Activated B cell treated with CpG ODN at 0.5 μM for 24 hours (primary cell): ENCODE measurements around the gene LMBR1. TPM values are rescaled to one million over a fixed set of nuclear protein-coding genes. Genes with fewer than 3 reads are reported as not detected.

Experiments
- ATAC-seq: fragments of 200-7000 bp; cut with Tn5 transposase; one replicate; pipeline ENCODE4 v1.10.0; 2021; ENCODE audit warnings: low read depth, mild to moderate bottlenecking, moderate library complexity
- CTCF ChIA-PET: fragments of 350-600 bp; sonication (Branson Sonifier 250); formaldehyde crosslinking; loops from one replicate; lab custom pipeline; 2021; ENCODE audit warnings: antibody characterized with exemption; lab: Charles Lee
- POLR2A ChIA-PET: fragments of 350-600 bp; sonication (Branson Sonifier 250); formaldehyde crosslinking; loops from one replicate; lab custom pipeline; 2021; ENCODE audit warnings: antibody characterized with exemption; lab: Charles Lee
- DNase-seq: peaks from one replicate; pipeline ENCODE4 v3.0.0; 2022
- H3K27ac Mint-ChIP-seq: one replicate; pipeline ENCODE4 v1.8.0; 2020; ENCODE audit warnings: mixed read lengths
- H3K27me3 Mint-ChIP-seq: one replicate; pipeline ENCODE4 v1.8.0; 2021; ENCODE audit warnings: mixed read lengths
- H3K36me3 Mint-ChIP-seq: one replicate; pipeline ENCODE4 v1.8.0; 2021; ENCODE audit warnings: low read depth, mixed read lengths
- H3K4me1 Mint-ChIP-seq: one replicate; pipeline ENCODE4 v1.8.0; 2021; ENCODE audit warnings: mixed read lengths
- H3K4me3 Mint-ChIP-seq: one replicate; pipeline ENCODE4 v1.8.0; 2020; ENCODE audit warnings: mild to moderate bottlenecking, mixed read lengths
- H3K9me3 Mint-ChIP-seq: one replicate; pipeline ENCODE4 v1.8.0; 2020; ENCODE audit warnings: mixed read lengths
- CTCF ChIP-seq: fragments of 200-600 bp; IDR thresholded peaks from one replicate; pipeline ENCODE4 v1.8.0; 2022; ENCODE audit warnings: antibody characterized with exemption, mild to moderate bottlenecking
- intact Hi-C: fragments of 100-400 bp; cut with micrococcal nuclease; formaldehyde crosslinking; loops from one replicate; pipeline ENCODE4 v1.15.1; 2024
- total RNA-seq: library from RNA; stranded (reverse); gene quantifications from 2 replicates; pipeline ENCODE4 v1.2.3, GENCODE V29; 2022

The LMBR1 gene
- total RNA-seq, 1 donor from 2014 or later: 67.9 TPM

DNA sequence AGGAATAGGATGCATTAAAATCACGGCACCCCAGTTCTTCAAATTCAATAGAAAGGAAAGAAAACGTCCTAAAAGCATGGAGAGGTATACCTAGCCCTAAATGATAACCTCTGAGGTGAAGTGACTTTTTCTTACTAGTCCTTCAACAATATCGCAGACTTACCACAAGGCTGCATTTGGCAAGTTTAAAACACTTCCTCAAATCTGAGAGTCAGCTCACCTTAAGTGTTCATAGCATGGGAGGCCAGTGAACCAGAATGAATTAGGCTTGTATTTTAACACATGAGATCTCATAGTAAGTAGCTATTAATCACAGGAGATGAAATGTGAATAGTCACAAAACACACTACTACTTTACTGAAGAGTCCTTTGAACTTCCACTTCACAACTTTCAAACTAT, 128.2 kb downstream of the LMBR1 start:
- no peak for DNase-seq
- no peak overlapping the region for H3K4me3 Mint-ChIP-seq
- TF ChIP-seq CTCF: no peak
- intact Hi-C loops: no loop called here
- ATAC-seq: no peak
- no peak overlapping the region for H3K27ac Mint-ChIP-seq
- peaks cover 4% of the 10 kb centered on the region for H3K4me1 Mint-ChIP-seq
- ChIA-PET POLR2A (no interaction called here), CTCF (no interaction called here)
- H3K27me3 Mint-ChIP-seq: no peaks in the 10 kb centered on the region
- peaks cover 7% of the 10 kb centered on the region for H3K9me3 Mint-ChIP-seq
- peaks cover 38% of the 10 kb centered on the region for H3K36me3 Mint-ChIP-seq

GRCh38 chr7:156764016-156764669, 128.8 kb downstream of the LMBR1 start:
- intact Hi-C loops: no loop called here
- peaks cover 10% of the 10 kb centered on the region for H3K9me3 Mint-ChIP-seq

DNA sequence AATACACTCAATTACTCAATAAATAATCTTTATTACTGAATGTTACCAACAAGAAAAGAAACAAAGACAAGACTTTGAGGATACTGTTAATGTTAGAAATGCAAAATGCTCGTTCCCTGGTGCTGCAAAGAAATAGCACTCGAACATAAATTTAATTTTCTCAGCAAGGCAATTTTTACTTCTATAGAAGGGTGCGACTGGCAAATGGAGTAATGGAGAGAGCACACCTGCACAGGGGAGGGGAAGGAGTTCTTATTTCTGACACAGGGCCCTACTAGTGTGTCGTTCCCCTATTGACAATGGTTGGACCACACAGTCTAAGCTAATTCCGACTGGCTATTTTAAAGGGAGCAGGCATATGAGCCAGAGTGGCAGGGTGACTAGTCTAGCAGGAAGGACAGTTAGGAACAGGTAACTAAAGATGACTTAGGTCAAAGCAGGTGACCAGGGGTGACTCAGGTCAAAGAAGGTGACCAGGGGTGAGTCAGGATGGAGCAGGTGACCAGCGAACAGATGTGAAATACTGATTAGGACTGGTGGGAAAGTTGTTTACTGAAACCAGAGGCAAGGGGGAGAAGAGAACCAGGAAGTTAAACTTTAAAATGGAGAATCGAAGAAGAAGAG, 133.3 kb downstream of the LMBR1 start:
- no peak overlapping the region for H3K27ac Mint-ChIP-seq
- H3K9me3 Mint-ChIP-seq: peaks cover 10% of the 10 kb centered on the region
- DNase-seq (no peak), ATAC-seq (no peak)
- ChIA-PET POLR2A (no interaction called here), CTCF (no interaction called here)
- no peak for TF ChIP-seq CTCF
- H3K36me3 Mint-ChIP-seq: peaks cover 45% of the 10 kb centered on the region
- intact Hi-C loops: no loop called here
- no peak overlapping the region for H3K4me3 Mint-ChIP-seq
- no peaks in the 10 kb centered on the region for H3K27me3 Mint-ChIP-seq
- H3K4me1 Mint-ChIP-seq: no peaks in the 10 kb centered on the region

More at GRCh38 chr7:156764016-156764669, 128.8 kb downstream of the LMBR1 start:
- no peak overlapping the region for H3K4me3 Mint-ChIP-seq
- peaks cover 39% of the 10 kb centered on the region for H3K36me3 Mint-ChIP-seq
- CTCF ChIA-PET: interaction anchor here (1.0 kb wide), 1 partner anchor 17 kb away, joined by 3 read pairs; no protein-coding TSS in a partner anchor
- no peaks in the 10 kb centered on the region for H3K27me3 Mint-ChIP-seq
- H3K4me1 Mint-ChIP-seq: peaks cover 4% of the 10 kb centered on the region
- no peak for ATAC-seq
- no peak for DNase-seq
- POLR2A ChIA-PET: no interaction called here
- no peak overlapping the region for H3K27ac Mint-ChIP-seq
- TF ChIP-seq CTCF: no peak

DNA sequence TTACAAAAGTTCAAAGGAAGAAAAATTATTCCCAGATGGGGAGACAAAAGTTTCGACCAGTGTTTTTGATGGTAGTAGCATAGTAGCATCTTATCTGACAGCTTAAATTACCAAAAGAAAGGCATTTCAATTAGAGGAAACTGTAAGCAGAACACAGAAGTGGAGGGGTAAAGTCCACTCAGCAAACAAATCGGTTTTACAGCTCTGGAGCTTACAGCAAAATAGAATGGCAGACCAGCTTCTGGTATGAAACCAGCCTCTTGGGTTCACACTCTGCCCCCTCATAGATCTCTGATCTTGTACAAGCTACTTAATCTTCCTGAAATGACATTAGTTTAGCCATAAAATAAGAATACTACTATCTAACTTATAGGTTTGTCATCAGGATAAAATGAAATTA, 133.8 kb downstream of the LMBR1 start:
- Mint-ChIP-seq H3K36me3 (peaks cover 49% of the 10 kb centered on the region), H3K4me3 (no peak overlapping the region), H3K9me3 (peaks cover 10% of the 10 kb centered on the region), H3K4me1 (no peaks in the 10 kb centered on the region), H3K27ac (no peak overlapping the region), H3K27me3 (no peaks in the 10 kb centered on the region)
- no peak for DNase-seq
- CTCF ChIA-PET: no interaction called here
- ATAC-seq: no peak
- POLR2A ChIA-PET: no interaction called here
- intact Hi-C loops: no loop called here
- TF ChIP-seq CTCF: no peak

DNA sequence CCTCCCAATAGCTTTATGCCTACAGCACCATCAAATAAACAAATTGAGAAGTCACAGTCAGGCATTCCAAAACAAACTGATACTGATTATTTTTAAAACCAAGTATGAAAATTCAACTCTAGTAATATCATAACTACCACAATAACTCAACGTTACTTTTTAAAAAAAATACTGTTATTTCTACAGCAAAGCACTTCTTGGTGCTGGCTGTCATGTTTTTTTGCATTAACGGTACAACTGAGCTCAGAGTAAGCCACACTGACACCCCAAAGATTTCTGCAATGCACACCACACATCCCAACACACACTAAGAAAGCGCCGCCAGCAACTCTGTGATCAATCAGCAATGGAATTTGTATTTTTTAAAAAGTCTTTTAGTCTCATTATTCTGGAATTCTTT, 138.8 kb downstream of the LMBR1 start:
- POLR2A ChIA-PET: no interaction called here

More for the DNA sequence above, 138.8 kb downstream of the LMBR1 start:
- DNase-seq (no peak), ATAC-seq (no peak)
- no peaks in the 10 kb centered on the region for H3K27me3 Mint-ChIP-seq
- no peak overlapping the region for H3K4me3 Mint-ChIP-seq
- CTCF ChIA-PET: no interaction called here
- no peaks in the 10 kb centered on the region for H3K4me1 Mint-ChIP-seq
- no peaks in the 10 kb centered on the region for H3K9me3 Mint-ChIP-seq
- TF ChIP-seq CTCF: no peak
- no peak overlapping the region for H3K27ac Mint-ChIP-seq
- peaks cover 27% of the 10 kb centered on the region for H3K36me3 Mint-ChIP-seq
- intact Hi-C loops: no loop called here
